Activated CD8-positive, alpha-beta T cell treated with anti-CD3 and anti-CD28 coated beads, Interleukin-2, amount 10 ng/mL, durations not matched to agents 7 days and 5 days (primary cell): ENCODE measurements around the gene NPTXR. TPM values are rescaled to one million over a fixed set of nuclear protein-coding genes. Genes with fewer than 3 reads are reported as not detected.
"Not testable (repeated sequence)": the region's sequence is repeated elsewhere in the genome, so short reads cannot be mapped to it uniquely, and the experiment has no call there.

ENCODE experiments used
- ATAC-seq: fragments of 150-1000 bp; cut with Tn5 transposase; one replicate; pipeline ENCODE4 v1.10.0; 2021; ENCODE audit warnings: moderate library complexity
- CTCF ChIA-PET: fragments of 350-600 bp; sonication (Branson Sonifier 250); formaldehyde crosslinking; loops from one replicate; lab custom pipeline; 2021; ENCODE audit warnings: antibody characterized with exemption; lab: Charles Lee
- POLR2A ChIA-PET: fragments of 350-600 bp; sonication (Branson Sonifier 250); formaldehyde crosslinking; loops from one replicate; lab custom pipeline; 2021; ENCODE audit warnings: antibody characterized with exemption; lab: Charles Lee
- DNase-seq: peaks from one replicate; pipeline ENCODE4 v3.0.0-alpha.2; 2020
- H3K27ac Mint-ChIP-seq: one replicate; pipeline ENCODE4 v1.8.0; 2021; ENCODE audit warnings: mild to moderate bottlenecking, mixed read lengths
- H3K27me3 Mint-ChIP-seq: one replicate; pipeline ENCODE4 v1.8.0; 2021; ENCODE audit warnings: low read depth, mixed read lengths
- H3K36me3 Mint-ChIP-seq: one replicate; pipeline ENCODE4 v1.8.0; 2021; ENCODE audit warnings: low read depth, mixed read lengths
- H3K4me1 Mint-ChIP-seq: one replicate; pipeline ENCODE4 v1.8.0; 2021; ENCODE audit warnings: low read depth, mixed read lengths
- H3K4me3 Mint-ChIP-seq: one replicate; pipeline ENCODE4 v1.8.0; 2021; ENCODE audit warnings: mild to moderate bottlenecking, mixed read lengths
- H3K9me3 Mint-ChIP-seq: one replicate; pipeline ENCODE4 v1.8.0; 2022; ENCODE audit warnings: mixed read lengths; ENCODE audit not compliant: insufficient read depth
- total RNA-seq, 2 experiments: library from RNA; stranded (reverse); gene quantifications; one replicate each; pipeline ENCODE4 v1.2.3, GENCODE V29; 2021

NPTXR gene
- total RNA-seq, 2 experiments from 2014 or later: 0.68 to 0.76 TPM

- DNase-seq: no peak
- no peaks in the 10 kb centered on the region for H3K36me3 Mint-ChIP-seq
- ChIA-PET POLR2A (no interaction called here), CTCF (interaction anchor here (1.9 kb wide), 1 partner anchor 8 kb away, joined by 13 read pairs; no protein-coding TSS in a partner anchor)
- ATAC-seq: no peak
- H3K4me1 Mint-ChIP-seq: no peaks in the 10 kb centered on the region
- no peaks in the 10 kb centered on the region for H3K9me3 Mint-ChIP-seq
- no peak overlapping the region for H3K27ac Mint-ChIP-seq
- peaks cover 5% of the 10 kb centered on the region for H3K27me3 Mint-ChIP-seq
- H3K4me3 Mint-ChIP-seq: no peak overlapping the region
These were observed 18.1 kb upstream of the NPTXR start for GRCh38 chr22:38861927-38862326.

GRCh38 chr22:38861170-38861876 lies 17.5 kb upstream of the NPTXR start:
- no peak for ATAC-seq

GRCh38 chr22:38860283-38861169 lies 16.7 kb upstream of the NPTXR start:
- Mint-ChIP-seq H3K36me3 (no peaks in the 10 kb centered on the region), H3K27ac (no peak overlapping the region)

More at GRCh38 chr22:38861170-38861876, 17.5 kb upstream of the NPTXR start:
- no peak overlapping the region for H3K4me3 Mint-ChIP-seq
- H3K27ac Mint-ChIP-seq: no peak overlapping the region
- no peaks in the 10 kb centered on the region for H3K9me3 Mint-ChIP-seq
- H3K4me1 Mint-ChIP-seq: no peaks in the 10 kb centered on the region
- H3K27me3 Mint-ChIP-seq: peaks cover 8% of the 10 kb centered on the region
- H3K36me3 Mint-ChIP-seq: no peaks in the 10 kb centered on the region
- no peak for DNase-seq
- POLR2A ChIA-PET: no interaction called here
- CTCF ChIA-PET: interaction anchor here (1.9 kb wide), 1 partner anchor 9 kb away, joined by 13 read pairs; no protein-coding TSS in a partner anchor

GRCh38 chr22:38859581-38860282 lies 15.9 kb upstream of the NPTXR start:
- H3K36me3 Mint-ChIP-seq: no peaks in the 10 kb centered on the region
- ChIA-PET POLR2A (interaction anchor here (1.9 kb wide), 1 partner anchor 9 kb away, joined by 6 read pairs; no protein-coding TSS in a partner anchor), CTCF (interaction anchor here (5.2 kb wide), 1 partner anchor 10 kb away, joined by 32 read pairs; no protein-coding TSS in a partner anchor)
- no peak overlapping the region for H3K27ac Mint-ChIP-seq
- peaks cover 17% of the 10 kb centered on the region for H3K27me3 Mint-ChIP-seq
- DNase-seq: no peak
- ATAC-seq: no peak
- no peaks in the 10 kb centered on the region for H3K9me3 Mint-ChIP-seq
- H3K4me3 Mint-ChIP-seq: no peak overlapping the region
- H3K4me1 Mint-ChIP-seq: no peaks in the 10 kb centered on the region

More at GRCh38 chr22:38860283-38861169, 16.7 kb upstream of the NPTXR start:
- ATAC-seq (no peak), DNase-seq (no peak)
- ChIA-PET CTCF (interaction anchor here (1.9 kb wide), 1 partner anchor 10 kb away, joined by 13 read pairs; no protein-coding TSS in a partner anchor), POLR2A (interaction anchor here (1.9 kb wide), 1 partner anchor 8 kb away, joined by 6 read pairs; no protein-coding TSS in a partner anchor)
- Mint-ChIP-seq H3K9me3 (no peaks in the 10 kb centered on the region), H3K27me3 (peaks cover 14% of the 10 kb centered on the region), H3K4me3 (no peak overlapping the region), H3K4me1 (no peaks in the 10 kb centered on the region)

GRCh38 chr22:38858492-38858891 lies 14.7 kb upstream of the NPTXR start:
- DNase-seq: no peak
- Mint-ChIP-seq H3K27me3 (peaks cover 20% of the 10 kb centered on the region), H3K9me3 (no peaks in the 10 kb centered on the region), H3K4me1 (no peaks in the 10 kb centered on the region), H3K36me3 (no peaks in the 10 kb centered on the region), H3K27ac (no peak overlapping the region), H3K4me3 (no peak overlapping the region)
- ChIA-PET CTCF (interaction anchor here (5.2 kb wide), 1 partner anchor 11 kb away, joined by 32 read pairs; no protein-coding TSS in a partner anchor), POLR2A (interaction anchor here (1.9 kb wide), 1 partner anchor 10 kb away, joined by 6 read pairs; no protein-coding TSS in a partner anchor)
- no peak for ATAC-seq

GRCh38 chr22:38854476-38854875 lies 10.6 kb upstream of the NPTXR start:
- ATAC-seq, H3K36me3 Mint-ChIP-seq, H3K4me3 Mint-ChIP-seq, H3K4me1 Mint-ChIP-seq, DNase-seq, H3K9me3 Mint-ChIP-seq, H3K27ac Mint-ChIP-seq, POLR2A ChIA-PET: not testable (repeated sequence)
- CTCF ChIA-PET: interaction anchor here (0.9 to 5.2 kb wide), 4 partner anchors 11 to 264 kb away, joined by 3 to 32 read pairs (median 6); no protein-coding TSS in a partner anchor
- peaks cover 28% of the 10 kb centered on the region for H3K27me3 Mint-ChIP-seq

GRCh38 chr22:38853883-38854282 lies 10.1 kb upstream of the NPTXR start:
- H3K27ac Mint-ChIP-seq, POLR2A ChIA-PET, H3K36me3 Mint-ChIP-seq, DNase-seq, H3K9me3 Mint-ChIP-seq, H3K4me3 Mint-ChIP-seq, H3K4me1 Mint-ChIP-seq, ATAC-seq: not testable (repeated sequence)
- CTCF ChIA-PET: interaction anchor here (1.0 to 3.4 kb wide), 4 partner anchors 11 to 265 kb away, joined by 3 to 24 read pairs (median 7); no protein-coding TSS in a partner anchor
- H3K27me3 Mint-ChIP-seq: peaks cover 30% of the 10 kb centered on the region

- POLR2A ChIA-PET: no interaction called here
- DNase-seq (no peak), ATAC-seq (no peak)
- no peak overlapping the region for H3K27ac Mint-ChIP-seq
- no peaks in the 10 kb centered on the region for H3K9me3 Mint-ChIP-seq
- CTCF ChIA-PET: interaction anchor here (0.8 to 3.4 kb wide), 4 partner anchors 10 to 120 kb away, joined by 3 to 24 read pairs (median 7); no protein-coding TSS in a partner anchor
- peaks cover 34% of the 10 kb centered on the region for H3K27me3 Mint-ChIP-seq
- H3K36me3 Mint-ChIP-seq: no peaks in the 10 kb centered on the region
- H3K4me1 Mint-ChIP-seq: no peaks in the 10 kb centered on the region
- no peak overlapping the region for H3K4me3 Mint-ChIP-seq
These were observed 9.4 kb upstream of the NPTXR start for GRCh38 chr22:38853196-38853651.

GRCh38 chr22:38852522-38852921 lies 8.7 kb upstream of the NPTXR start:
- no peak for DNase-seq
- Mint-ChIP-seq H3K9me3 (no peaks in the 10 kb centered on the region), H3K27ac (no peak overlapping the region), H3K4me3 (no peak overlapping the region), H3K36me3 (no peaks in the 10 kb centered on the region), H3K27me3 (peaks cover 35% of the 10 kb centered on the region), H3K4me1 (no peaks in the 10 kb centered on the region)
- ChIA-PET CTCF (interaction anchor here (0.8 to 3.4 kb wide), 3 partner anchors 9 to 121 kb away, joined by 3 to 24 read pairs (median 10); no protein-coding TSS in a partner anchor), POLR2A (no interaction called here)
- ATAC-seq: no peak

GRCh38 chr22:38850941-38851849 lies 7.4 kb upstream of the NPTXR start:
- CTCF ChIA-PET: interaction anchor here (1.5 to 3.4 kb wide), 2 partner anchors 19 to 82 kb away, joined by 3 to 24 read pairs; no protein-coding TSS in a partner anchor
- Mint-ChIP-seq H3K4me1 (no peaks in the 10 kb centered on the region), H3K4me3 (no peak overlapping the region), H3K9me3 (no peaks in the 10 kb centered on the region), H3K27me3 (peaks cover 35% of the 10 kb centered on the region), H3K27ac (no peak overlapping the region), H3K36me3 (no peaks in the 10 kb centered on the region)
- ATAC-seq (no peak), DNase-seq (no peak)
- POLR2A ChIA-PET: no interaction called here
